Activated CD8-positive, alpha-beta T cell treated with anti-CD3 and anti-CD28 coated beads for 36 hours (primary cell): ENCODE measurements around the gene PRKAA1. TPM values are rescaled to one million over a fixed set of nuclear protein-coding genes. Genes with fewer than 3 reads are reported as not detected.
"Not testable (repeated sequence)": the region's sequence is repeated elsewhere in the genome, so short reads cannot be mapped to it uniquely, and the experiment has no call there.

Source experiments
- ATAC-seq: fragments of 200-7000 bp; cut with Tn5 transposase; one replicate; pipeline ENCODE4 v1.10.0; 2021; ENCODE audit warnings: mild to moderate bottlenecking, moderate library complexity
- CTCF ChIA-PET: fragments of 350-600 bp; sonication (Branson Sonifier 250); formaldehyde crosslinking; loops from one replicate; lab custom pipeline; 2021; ENCODE audit warnings: antibody characterized with exemption; lab: Charles Lee
- POLR2A ChIA-PET: fragments of 350-600 bp; sonication (Branson Sonifier 250); formaldehyde crosslinking; loops from one replicate; lab custom pipeline; 2021; ENCODE audit warnings: antibody characterized with exemption; lab: Charles Lee
- DNase-seq: peaks from one replicate; pipeline ENCODE4 v3.0.0-alpha.2; 2020
- H3K27ac Mint-ChIP-seq: one replicate; pipeline ENCODE4 v1.8.0; 2021; ENCODE audit warnings: mild to moderate bottlenecking, mixed read lengths
- H3K27me3 Mint-ChIP-seq: one replicate; pipeline ENCODE4 v1.8.0; 2021; ENCODE audit warnings: mixed read lengths
- H3K36me3 Mint-ChIP-seq: one replicate; pipeline ENCODE4 v1.8.0; 2021; ENCODE audit warnings: low read depth, mixed read lengths
- H3K4me1 Mint-ChIP-seq: one replicate; pipeline ENCODE4 v1.8.0; 2021; ENCODE audit warnings: low read depth, mixed read lengths
- H3K4me3 Mint-ChIP-seq: one replicate; pipeline ENCODE4 v1.8.0; 2021; ENCODE audit warnings: mild to moderate bottlenecking, moderate library complexity, mixed read lengths
- H3K9me3 Mint-ChIP-seq: one replicate; pipeline ENCODE4 v1.8.0; 2021; ENCODE audit warnings: mixed read lengths
- CTCF ChIP-seq: fragments of 200-600 bp; IDR thresholded peaks from one replicate; pipeline ENCODE4 v1.8.0; 2022; ENCODE audit warnings: antibody characterized with exemption, mild to moderate bottlenecking
- intact Hi-C: fragments of 100-400 bp; cut with micrococcal nuclease; formaldehyde crosslinking; loops from one replicate; pipeline ENCODE4 v1.10.0; 2022
- total RNA-seq, 2 experiments: library from RNA; stranded (reverse); gene quantifications; one replicate each; pipeline ENCODE4 v1.2.3, GENCODE V29; 2021

PRKAA1 gene
- total RNA-seq, 2 experiments from 2014 or later: 33.8 to 35.2 TPM

- Mint-ChIP-seq H3K4me3 (no peak overlapping the region), H3K4me1 (peaks cover 31% of the 10 kb centered on the region), H3K27ac (peak overlapping the region; percentile 16), H3K36me3 (peaks cover 22% of the 10 kb centered on the region), H3K9me3 (peaks cover 5% of the 10 kb centered on the region), H3K27me3 (no peaks in the 10 kb centered on the region)
- no peak for TF ChIP-seq CTCF
- DNase-seq: no peak
- ATAC-seq: no peak
- intact Hi-C loops: loop anchor here (5.0 to 10.0 kb wide), 4 partner anchors 48 to 1150 kb away; no protein-coding TSS in a partner anchor
- ChIA-PET CTCF (interaction anchor here (1.0 to 3.7 kb wide), 7 partner anchors 13 to 1021 kb away, joined by 3 to 17 read pairs (median 5); no protein-coding TSS in a partner anchor), POLR2A (no interaction called here)
Measured at GRCh38 chr5:40734986-40735385, 63.2 kb downstream of the PRKAA1 start.

- Mint-ChIP-seq H3K27me3 (no peaks in the 10 kb centered on the region), H3K27ac (no peak overlapping the region), H3K36me3 (peaks cover 16% of the 10 kb centered on the region), H3K4me3 (no peak overlapping the region), H3K4me1 (peaks cover 31% of the 10 kb centered on the region), H3K9me3 (peaks cover 3% of the 10 kb centered on the region)
- intact Hi-C loops: loop anchor here (10.0 kb wide), 2 partner anchors 1019 to 1149 kb away; no protein-coding TSS in a partner anchor
- TF ChIP-seq CTCF: no peak
- no peak for ATAC-seq
- POLR2A ChIA-PET: interaction anchor here (1.0 kb wide), 1 partner anchor 42 kb away, joined by 3 read pairs; no protein-coding TSS in a partner anchor
- CTCF ChIA-PET: interaction anchor here (0.5 to 3.7 kb wide), 9 partner anchors 20 to 1020 kb away, joined by 3 to 17 read pairs (median 5); no protein-coding TSS in a partner anchor
- DNase-seq: no peak
Measured at GRCh38 chr5:40733879-40734563, 64.2 kb downstream of the PRKAA1 start.

- intact Hi-C loops: loop anchor here (10.0 kb wide), 2 partner anchors 1019 to 1149 kb away; no protein-coding TSS in a partner anchor
- CTCF ChIA-PET: interaction anchor here (0.5 to 3.7 kb wide), 8 partner anchors 19 to 1019 kb away, joined by 3 to 17 read pairs (median 4); no protein-coding TSS in a partner anchor
- POLR2A ChIA-PET: interaction anchor here (1.0 kb wide), 1 partner anchor 42 kb away, joined by 3 read pairs; no protein-coding TSS in a partner anchor
- DNase-seq (no peak), ATAC-seq (no peak)
- Mint-ChIP-seq H3K9me3 (no peaks in the 10 kb centered on the region), H3K36me3 (peaks cover 13% of the 10 kb centered on the region), H3K4me3 (no peak overlapping the region), H3K4me1 (peaks cover 31% of the 10 kb centered on the region), H3K27me3 (no peaks in the 10 kb centered on the region), H3K27ac (no peak overlapping the region)
- TF ChIP-seq CTCF: no peak
Measured at GRCh38 chr5:40733434-40733833, 64.7 kb downstream of the PRKAA1 start.

- CTCF ChIA-PET: not testable (repeated sequence)
Measured at GRCh38 chr5:40722497-40722911, 75.7 kb downstream of the PRKAA1 start.

GRCh38 chr5:40720069-40720468 is 78.1 kb downstream of the PRKAA1 start:
- DNase-seq (no peak), ATAC-seq (no peak)
- no peak for TF ChIP-seq CTCF
- ChIA-PET POLR2A (no interaction called here), CTCF (no interaction called here)
- Mint-ChIP-seq H3K4me3 (no peak overlapping the region), H3K36me3 (peaks cover 49% of the 10 kb centered on the region), H3K27ac (no peak overlapping the region), H3K9me3 (peaks cover 2% of the 10 kb centered on the region), H3K4me1 (peaks cover 16% of the 10 kb centered on the region), H3K27me3 (no peaks in the 10 kb centered on the region)
- intact Hi-C loops: no loop called here

More at GRCh38 chr5:40722497-40722911, 75.7 kb downstream of the PRKAA1 start:
- H3K27ac Mint-ChIP-seq, ATAC-seq, DNase-seq, H3K27me3 Mint-ChIP-seq, H3K4me1 Mint-ChIP-seq, intact Hi-C loops, H3K9me3 Mint-ChIP-seq, H3K4me3 Mint-ChIP-seq, POLR2A ChIA-PET: not testable (repeated sequence)
- peaks cover 44% of the 10 kb centered on the region for H3K36me3 Mint-ChIP-seq
